DOHH2 (cell line): ENCODE data around the gene RPS6KA2.

Experiments
- H3F3A ChIP-seq: fragments of 200-600 bp; sonication (generic), shearing (Covaris generic); 2 replicates; pipeline ENCODE4 v1.6.0; 2016; ENCODE audit warnings: antibody characterized with exemption, mild to moderate bottlenecking; ENCODE audit not compliant: control insufficient read depth, insufficient read depth
- H3K27ac ChIP-seq: fragments of 200-600 bp; sonication (generic); 2 replicates; pipeline ENCODE4 v1.5.1; 2014; ENCODE audit warnings: low read depth, mild to moderate bottlenecking, low read length, moderate library complexity
- H3K27me3 ChIP-seq: fragments of 200-600 bp; sonication (generic); 2 replicates; pipeline ENCODE4 v1.6.1; 2014; ENCODE audit warnings: mild to moderate bottlenecking, low read length, mixed read lengths; ENCODE audit not compliant: control insufficient read depth
- H3K36me3 ChIP-seq: fragments of 200-600 bp; sonication (generic); 2 replicates; pipeline ENCODE4 v1.6.1; 2014; ENCODE audit warnings: mild to moderate bottlenecking, low read length, moderate library complexity, mixed read lengths; ENCODE audit not compliant: control insufficient read depth
- H3K4me1 ChIP-seq: fragments of 200-600 bp; sonication (generic); 2 replicates; pipeline ENCODE4 v1.6.1; 2014; ENCODE audit warnings: mild to moderate bottlenecking, low read length, mixed read lengths; ENCODE audit not compliant: control insufficient read depth
- H3K4me2 ChIP-seq: fragments of 200-600 bp; sonication (generic); 2 replicates; pipeline ENCODE4 v1.6.0; 2014; ENCODE audit warnings: mild to moderate bottlenecking, low read length, moderate library complexity
- H3K4me3 ChIP-seq: fragments of 200-600 bp; sonication (generic); 2 replicates; pipeline ENCODE4 v1.5.1; 2014; ENCODE audit warnings: mild to moderate bottlenecking, low read length, mixed read lengths
- H3K79me2 ChIP-seq: fragments of 200-600 bp; sonication (generic); 2 replicates; pipeline ENCODE4 v1.6.1; 2014; ENCODE audit warnings: mild to moderate bottlenecking, low read length, mixed read lengths; ENCODE audit not compliant: control insufficient read depth
- H3K9me2 ChIP-seq: fragments of 200-600 bp; sonication (generic); replicated peaks from 2 replicates; pipeline ENCODE4 v1.6.1; 2014; ENCODE audit warnings: mild to moderate bottlenecking, low read length, mixed read lengths; ENCODE audit not compliant: control insufficient read depth
- H3K9me3 ChIP-seq: fragments of 200-600 bp; sonication (generic); 2 replicates; pipeline ENCODE4 v1.6.1; 2014; ENCODE audit warnings: antibody characterized with exemption, low read length, mixed read lengths; ENCODE audit not compliant: control insufficient read depth, insufficient read depth
- H4K20me1 ChIP-seq: fragments of 200-600 bp; sonication (generic); 2 replicates; pipeline ENCODE4 v1.6.0; 2014; ENCODE audit warnings: low read depth, mild to moderate bottlenecking, antibody characterized with exemption, low read length, moderate library complexity; ENCODE audit not compliant: control insufficient read depth, insufficient read depth
- CTCF ChIP-seq: fragments of 200-600 bp; sonication (generic); IDR thresholded peaks from one replicate; pipeline ENCODE4 v1.5.1; 2014; ENCODE audit warnings: antibody characterized with exemption, mild to moderate bottlenecking, low read depth, low read length; ENCODE audit not compliant: poor library complexity, severe bottlenecking
- EZH2phosphoT487 ChIP-seq: fragments of 200-600 bp; sonication (generic); IDR thresholded peaks from 2 replicates; pipeline ENCODE4 v1.6.1; 2017; ENCODE audit warnings: borderline replicate concordance, mild to moderate bottlenecking, antibody characterized with exemption, low read length, moderate library complexity, mixed read lengths

Gene RPS6KA2

DNA sequence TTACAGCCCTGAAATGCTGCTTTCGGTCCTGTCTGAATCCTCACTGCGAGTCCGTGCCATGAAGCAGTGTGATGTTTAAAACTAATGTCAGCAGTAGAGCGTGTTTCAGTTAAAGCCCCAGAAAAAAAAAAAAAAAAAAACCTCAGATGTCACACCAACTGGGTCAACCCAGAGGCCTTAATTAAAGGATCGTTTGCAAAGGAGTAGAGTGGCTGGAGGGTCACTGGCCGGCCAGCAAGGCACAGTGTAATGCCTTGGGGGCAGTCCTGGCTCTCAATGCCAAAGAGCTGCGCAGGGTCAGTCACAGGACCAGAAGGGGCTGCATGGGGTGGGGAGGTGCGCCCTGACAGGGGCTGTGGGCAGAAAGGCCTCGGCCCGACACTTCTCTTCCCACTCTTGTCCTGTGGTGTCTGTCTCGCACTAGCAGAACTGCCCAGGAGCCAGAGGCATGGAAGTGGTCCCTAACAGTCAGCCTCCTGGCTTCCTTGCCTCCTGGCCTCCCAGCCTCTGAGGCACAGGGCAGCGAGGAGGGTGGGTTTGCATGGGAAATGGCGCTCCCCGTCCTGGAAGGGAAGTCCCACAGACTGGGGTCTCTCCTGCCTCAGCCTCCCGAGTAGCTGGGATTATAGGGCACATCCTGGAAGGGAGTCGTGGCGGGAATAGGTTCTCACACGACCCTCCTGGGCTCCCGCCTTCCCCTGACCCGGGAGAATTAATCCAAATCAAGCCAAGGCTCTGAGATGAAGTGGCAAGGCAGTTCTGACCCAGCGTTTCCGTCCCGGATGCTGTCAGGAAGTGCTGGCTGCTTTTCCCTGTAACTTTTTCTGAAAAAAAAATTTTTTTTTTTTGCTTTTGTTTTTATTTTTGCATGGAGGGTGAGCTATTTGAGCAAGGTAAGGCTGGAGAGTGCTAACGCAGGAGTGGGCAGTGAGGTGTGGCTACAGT, 190.6 kb downstream of the RPS6KA2 start:
- H3F3A ChIP-seq, result no peaks in the 10 kb centered on the region
- no peak overlapping the region for H3K27ac ChIP-seq
- no peaks in the 10 kb centered on the region for H3K9me3 ChIP-seq
- no peaks in the 10 kb centered on the region for H3K9me2 ChIP-seq
- H3K36me3 ChIP-seq, result no peaks in the 10 kb centered on the region
- H3K27me3 ChIP-seq, result no peaks in the 10 kb centered on the region
- H3K79me2 ChIP-seq, result no peaks in the 10 kb centered on the region
- H3K4me2 ChIP-seq, result no peak overlapping the region
- no peaks in the 10 kb centered on the region for H4K20me1 ChIP-seq
- TF ChIP-seq EZH2phosphoT487 (no peak), CTCF (no peak)
- H3K4me1 ChIP-seq, result peaks cover 16% of the 10 kb centered on the region
- no peak overlapping the region for H3K4me3 ChIP-seq

DNA sequence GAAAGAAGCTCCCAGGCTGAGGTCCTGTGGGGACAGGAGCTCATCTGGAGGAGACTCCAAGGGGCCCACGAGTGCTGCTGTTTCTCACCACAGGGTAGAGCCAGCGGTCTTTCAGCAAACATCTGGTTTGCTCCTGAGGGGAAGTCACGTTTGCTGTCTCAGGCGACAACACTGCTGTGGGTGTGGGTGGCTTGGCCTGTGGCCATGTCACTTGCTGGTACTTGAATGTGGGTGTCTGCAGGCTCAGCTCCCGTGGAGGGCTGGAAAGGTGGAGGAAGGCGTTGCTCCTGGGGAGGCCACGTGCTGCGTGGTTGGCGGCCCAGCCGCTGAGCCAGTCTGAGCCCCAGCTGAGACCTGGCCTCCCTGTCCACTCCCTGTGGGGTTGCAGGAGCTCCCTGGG, 191.5 kb downstream of the RPS6KA2 start:
- Histone ChIP-seq H3K27me3 (no peaks in the 10 kb centered on the region), H3K4me2 (no peak overlapping the region), H4K20me1 (no peaks in the 10 kb centered on the region), H3F3A (no peaks in the 10 kb centered on the region), H3K9me3 (no peaks in the 10 kb centered on the region), H3K4me3 (no peak overlapping the region), H3K79me2 (no peaks in the 10 kb centered on the region), H3K36me3 (no peaks in the 10 kb centered on the region), H3K4me1 (peaks cover 13% of the 10 kb centered on the region), H3K27ac (no peak overlapping the region), H3K9me2 (no peaks in the 10 kb centered on the region)
- no peak for TF ChIP-seq CTCF
- no peak for TF ChIP-seq EZH2phosphoT487

GRCh38 chr6:166434336-166434735, 192.7 kb downstream of the RPS6KA2 start:
- TF ChIP-seq CTCF (no peak), EZH2phosphoT487 (no peak)
- H3K9me2 ChIP-seq, result no peaks in the 10 kb centered on the region
- H4K20me1 ChIP-seq, result no peaks in the 10 kb centered on the region
- no peaks in the 10 kb centered on the region; the same call in 1 of the 2 replicates for H3K36me3 ChIP-seq
- H3K4me1 ChIP-seq, result peaks cover under 1% of the 10 kb centered on the region
- H3K9me3 ChIP-seq, result no peaks in the 10 kb centered on the region
- H3F3A ChIP-seq, result no peaks in the 10 kb centered on the region
- no peaks in the 10 kb centered on the region for H3K27me3 ChIP-seq
- no peak overlapping the region for H3K27ac ChIP-seq
- no peak overlapping the region for H3K4me2 ChIP-seq
- no peak overlapping the region for H3K4me3 ChIP-seq
- no peaks in the 10 kb centered on the region for H3K79me2 ChIP-seq
